ENCODE measurements around the gene MRAP.

DNA sequence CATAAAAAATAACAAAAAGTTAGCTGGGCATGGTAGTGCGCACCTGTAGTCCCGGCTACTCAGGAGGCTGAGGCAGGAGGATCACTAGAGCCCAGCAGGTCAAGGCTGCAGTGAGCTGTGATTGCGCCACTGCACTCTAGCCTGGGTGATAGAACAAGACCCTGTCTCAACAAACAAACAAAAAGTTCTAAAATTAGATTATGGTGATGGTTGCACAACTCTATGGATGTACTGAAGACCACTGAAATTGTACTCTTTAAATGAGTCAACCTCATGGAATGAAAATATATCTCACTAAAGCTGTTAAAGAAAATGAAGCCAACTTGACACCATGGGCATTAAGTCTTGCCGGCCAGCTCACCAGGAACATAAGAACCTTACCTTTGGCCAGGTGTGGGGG lies 9.1 kb downstream of the MRAP start:
- TF ChIP-seq, protein P1, sequence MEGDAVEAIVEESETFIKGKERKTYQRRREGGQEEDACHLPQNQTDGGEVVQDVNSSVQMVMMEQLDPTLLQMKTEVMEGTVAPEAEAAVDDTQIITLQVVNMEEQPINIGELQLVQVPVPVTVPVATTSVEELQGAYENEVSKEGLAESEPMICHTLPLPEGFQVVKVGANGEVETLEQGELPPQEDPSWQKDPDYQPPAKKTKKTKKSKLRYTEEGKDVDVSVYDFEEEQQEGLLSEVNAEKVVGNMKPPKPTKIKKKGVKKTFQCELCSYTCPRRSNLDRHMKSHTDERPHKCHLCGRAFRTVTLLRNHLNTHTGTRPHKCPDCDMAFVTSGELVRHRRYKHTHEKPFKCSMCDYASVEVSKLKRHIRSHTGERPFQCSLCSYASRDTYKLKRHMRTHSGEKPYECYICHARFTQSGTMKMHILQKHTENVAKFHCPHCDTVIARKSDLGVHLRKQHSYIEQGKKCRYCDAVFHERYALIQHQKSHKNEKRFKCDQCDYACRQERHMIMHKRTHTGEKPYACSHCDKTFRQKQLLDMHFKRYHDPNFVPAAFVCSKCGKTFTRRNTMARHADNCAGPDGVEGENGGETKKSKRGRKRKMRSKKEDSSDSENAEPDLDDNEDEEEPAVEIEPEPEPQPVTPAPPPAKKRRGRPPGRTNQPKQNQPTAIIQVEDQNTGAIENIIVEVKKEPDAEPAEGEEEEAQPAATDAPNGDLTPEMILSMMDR (IDR thresholded peaks at IDR 0.05) = no peak
- no peak for TF ChIP-seq POLR2A (IDR thresholded peaks at IDR 0.05)

Measured in adrenal gland (tissue), 5 donors.